Left hindlimb (tissue), 1 donor: ENCODE data around the gene SPATA2.
"Not testable (repeated sequence)": the region's sequence is repeated elsewhere in the genome, so short reads cannot be mapped to it uniquely, and the experiment has no call there.

Source experiments
- DNase-seq: peaks from one replicate; pipeline ENCODE4 v3.0.0-alpha.2; 2018

SPATA2 gene

GRCh38 chr20:49882171-49882970 lies 33.0 kb downstream of the SPATA2 start:
- no peak for DNase-seq

- DNase-seq, result no peak
Measured at GRCh38 chr20:49880724-49881445, 34.4 kb downstream of the SPATA2 start.

- no peak for DNase-seq
Measured at GRCh38 chr20:49880177-49880576, 35.2 kb downstream of the SPATA2 start.

GRCh38 chr20:49878977-49879376 lies 36.4 kb downstream of the SPATA2 start:
- no peak for DNase-seq

GRCh38 chr20:49877386-49877921 lies 37.9 kb downstream of the SPATA2 start:
- DNase-seq, result no peak

- DNase-seq, result no peak
Measured at GRCh38 chr20:49874696-49875095, 40.6 kb downstream of the SPATA2 start.

GRCh38 chr20:49872056-49872455 lies 43.3 kb downstream of the SPATA2 start:
- no peak for DNase-seq

- DNase-seq, result no peak
Measured at GRCh38 chr20:49871391-49871948, 43.9 kb downstream of the SPATA2 start.

GRCh38 chr20:49870261-49870660 lies 45.1 kb downstream of the SPATA2 start:
- DNase-seq, result no peak

GRCh38 chr20:49868964-49869363 lies 46.4 kb downstream of the SPATA2 start:
- no peak for DNase-seq

GRCh38 chr20:49868538-49868937 lies 46.8 kb downstream of the SPATA2 start:
- no peak for DNase-seq

GRCh38 chr20:49867453-49868215 lies 47.7 kb downstream of the SPATA2 start:
- no peak for DNase-seq

GRCh38 chr20:49866051-49866450 lies 49.3 kb downstream of the SPATA2 start:
- DNase-seq, result no peak

GRCh38 chr20:49865559-49865958 lies 49.8 kb downstream of the SPATA2 start:
- no peak for DNase-seq

GRCh38 chr20:49863666-49864065 lies 51.7 kb downstream of the SPATA2 start:
- DNase-seq, result no peak

- DNase-seq, result no peak
Measured at GRCh38 chr20:49862607-49863200, 52.6 kb downstream of the SPATA2 start.

- not testable (repeated sequence) for DNase-seq
Measured at GRCh38 chr20:49861232-49861631, 54.1 kb downstream of the SPATA2 start.

- DNase-seq, result no peak
Measured at GRCh38 chr20:49859807-49860206, 55.5 kb downstream of the SPATA2 start.

- no peak for DNase-seq
Measured at GRCh38 chr20:49859011-49859410, 56.3 kb downstream of the SPATA2 start.

- DNase-seq, result no peak
Measured at GRCh38 chr20:49858076-49858585, 57.2 kb downstream of the SPATA2 start.

- no peak for DNase-seq
Measured at GRCh38 chr20:49856904-49857303, 58.4 kb downstream of the SPATA2 start.

GRCh38 chr20:49854190-49854875 lies 61.0 kb downstream of the SPATA2 start:
- DNase-seq, result no peak
